Lower leg skin (tissue), 3 donors: ENCODE measurements around the gene ATIC.

Experiments
- POLR2A ChIP-seq, 2 donors: fragments of 450-650 bp; IDR thresholded peaks; one replicate each; pipeline ENCODE4 v1.6.1; 2016 to 2017; ENCODE audit warnings: antibody characterized with exemption in 2 of 2, mild to moderate bottlenecking in 1 of 2, moderate library complexity in 1 of 2
- TF ChIP-seq, protein P1 (sequence below), 3 donors: fragments of 450-650 bp; IDR thresholded peaks; one replicate each; pipeline ENCODE4 v1.5.1; 2016; ENCODE audit warnings: antibody characterized with exemption in 3 of 3, mild to moderate bottlenecking in 3 of 3, moderate library complexity in 2 of 3

- TF ChIP-seq, protein P1, sequence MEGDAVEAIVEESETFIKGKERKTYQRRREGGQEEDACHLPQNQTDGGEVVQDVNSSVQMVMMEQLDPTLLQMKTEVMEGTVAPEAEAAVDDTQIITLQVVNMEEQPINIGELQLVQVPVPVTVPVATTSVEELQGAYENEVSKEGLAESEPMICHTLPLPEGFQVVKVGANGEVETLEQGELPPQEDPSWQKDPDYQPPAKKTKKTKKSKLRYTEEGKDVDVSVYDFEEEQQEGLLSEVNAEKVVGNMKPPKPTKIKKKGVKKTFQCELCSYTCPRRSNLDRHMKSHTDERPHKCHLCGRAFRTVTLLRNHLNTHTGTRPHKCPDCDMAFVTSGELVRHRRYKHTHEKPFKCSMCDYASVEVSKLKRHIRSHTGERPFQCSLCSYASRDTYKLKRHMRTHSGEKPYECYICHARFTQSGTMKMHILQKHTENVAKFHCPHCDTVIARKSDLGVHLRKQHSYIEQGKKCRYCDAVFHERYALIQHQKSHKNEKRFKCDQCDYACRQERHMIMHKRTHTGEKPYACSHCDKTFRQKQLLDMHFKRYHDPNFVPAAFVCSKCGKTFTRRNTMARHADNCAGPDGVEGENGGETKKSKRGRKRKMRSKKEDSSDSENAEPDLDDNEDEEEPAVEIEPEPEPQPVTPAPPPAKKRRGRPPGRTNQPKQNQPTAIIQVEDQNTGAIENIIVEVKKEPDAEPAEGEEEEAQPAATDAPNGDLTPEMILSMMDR (IDR thresholded peaks at IDR 0.05), result no peak
- no peak for TF ChIP-seq POLR2A (IDR thresholded peaks at IDR 0.05)
These were observed 76.3 kb downstream of the ATIC start for GRCh38 chr2:215388002-215388728.
